ENCODE data around the gene PRKD2. TPM values are rescaled to one million over a fixed set of nuclear protein-coding genes. Genes with fewer than 3 reads are reported as not detected.

The PRKD2 gene
- total RNA-seq, 1 donor from 2014 or later = 14.9 TPM

DNA sequence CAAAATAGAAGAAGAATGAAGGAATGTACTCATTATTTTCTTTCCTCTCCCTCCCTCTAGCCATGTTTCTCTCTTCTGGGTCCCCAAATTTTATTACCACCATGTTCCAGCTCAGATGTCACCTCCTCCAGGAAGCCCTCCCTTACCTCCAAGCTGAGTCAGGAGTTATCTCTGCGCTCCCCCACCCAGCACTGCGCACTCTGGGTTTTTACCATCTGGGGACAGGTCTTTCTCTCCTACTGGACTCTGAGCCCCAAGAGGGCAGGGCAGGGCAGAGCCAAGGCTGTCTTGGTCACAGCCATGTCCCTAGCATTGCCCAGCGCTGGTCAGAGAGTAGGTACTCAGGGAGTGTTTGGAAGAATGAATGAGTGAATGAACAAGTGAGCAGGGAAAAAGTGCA lies 83.8 kb downstream of the PRKD2 start:
- no peak for DNase-seq (ENCODE audit: low spot score)
- Histone ChIP-seq H3K4me1 (peaks cover 21% of the 10 kb centered on the region), H4K20me1 (ENCODE audit: low read depth) (peaks cover 3% of the 10 kb centered on the region), H3K79me2 (ENCODE audit: low read depth) (no peaks in the 10 kb centered on the region), H3K4me2 (no peak overlapping the region), H3F3A (ENCODE audit: low read depth) (peaks cover 13% of the 10 kb centered on the region), H3K9me3 (ENCODE audit: low read depth) (no peaks in the 10 kb centered on the region), H3K4me3 (no peak overlapping the region), H3K27me3 (peaks cover 64% of the 10 kb centered on the region), H2AFZ (replicated peaks) (no peak overlapping the region), H3K27ac (no peak overlapping the region), H3K36me3 (no peaks in the 10 kb centered on the region), H3K9ac (no peak overlapping the region)
- H3K27ac Mint-ChIP-seq = peak overlapping the region; percentile 29
- H3K4me1 Mint-ChIP-seq = peaks cover 37% of the 10 kb centered on the region
- no peaks in the 10 kb centered on the region for H3K36me3 Mint-ChIP-seq
- peaks cover 20% of the 10 kb centered on the region for H3K27me3 Mint-ChIP-seq (ENCODE audit: insufficient read depth, low read depth)
- TF ChIP-seq, protein P1, sequence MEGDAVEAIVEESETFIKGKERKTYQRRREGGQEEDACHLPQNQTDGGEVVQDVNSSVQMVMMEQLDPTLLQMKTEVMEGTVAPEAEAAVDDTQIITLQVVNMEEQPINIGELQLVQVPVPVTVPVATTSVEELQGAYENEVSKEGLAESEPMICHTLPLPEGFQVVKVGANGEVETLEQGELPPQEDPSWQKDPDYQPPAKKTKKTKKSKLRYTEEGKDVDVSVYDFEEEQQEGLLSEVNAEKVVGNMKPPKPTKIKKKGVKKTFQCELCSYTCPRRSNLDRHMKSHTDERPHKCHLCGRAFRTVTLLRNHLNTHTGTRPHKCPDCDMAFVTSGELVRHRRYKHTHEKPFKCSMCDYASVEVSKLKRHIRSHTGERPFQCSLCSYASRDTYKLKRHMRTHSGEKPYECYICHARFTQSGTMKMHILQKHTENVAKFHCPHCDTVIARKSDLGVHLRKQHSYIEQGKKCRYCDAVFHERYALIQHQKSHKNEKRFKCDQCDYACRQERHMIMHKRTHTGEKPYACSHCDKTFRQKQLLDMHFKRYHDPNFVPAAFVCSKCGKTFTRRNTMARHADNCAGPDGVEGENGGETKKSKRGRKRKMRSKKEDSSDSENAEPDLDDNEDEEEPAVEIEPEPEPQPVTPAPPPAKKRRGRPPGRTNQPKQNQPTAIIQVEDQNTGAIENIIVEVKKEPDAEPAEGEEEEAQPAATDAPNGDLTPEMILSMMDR (IDR thresholded peaks at IDR 0.05) = no peak
- TF ChIP-seq EZH2phosphoT487 (IDR thresholded peaks at IDR 0.05) (no peak), EZH2 (IDR thresholded peaks at IDR 0.05) (no peak)
- H3K9me3 Mint-ChIP-seq = no peaks in the 10 kb centered on the region
- H3K4me3 Mint-ChIP-seq = peak overlapping the region; percentile 76

DNA sequence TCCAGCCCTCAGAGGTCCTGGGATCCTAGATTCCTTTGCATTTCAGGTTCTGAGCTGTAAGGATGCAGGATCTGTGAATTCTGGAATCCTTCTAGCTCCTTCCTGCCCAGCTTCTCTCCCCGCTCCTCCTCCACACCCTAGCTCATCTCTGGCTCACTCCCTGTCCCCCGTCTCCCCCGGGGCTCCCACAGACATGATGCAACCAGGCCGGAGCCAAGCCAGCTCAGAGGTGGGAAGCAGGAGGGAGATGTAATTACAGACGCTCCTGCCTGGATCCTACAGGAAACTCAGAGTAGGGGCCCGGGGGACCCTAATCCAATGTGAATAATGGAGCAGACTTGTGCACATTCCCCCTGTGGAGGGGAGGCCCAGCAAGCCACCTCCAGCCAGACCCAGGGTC lies 85.4 kb downstream of the PRKD2 start:
- Histone ChIP-seq H3F3A (ENCODE audit: low read depth) (peaks cover 11% of the 10 kb centered on the region), H3K4me1 (peaks cover 21% of the 10 kb centered on the region), H3K9me3 (ENCODE audit: low read depth) (no peaks in the 10 kb centered on the region), H3K4me3 (no peak overlapping the region), H4K20me1 (ENCODE audit: low read depth) (peaks cover 3% of the 10 kb centered on the region), H3K36me3 (no peaks in the 10 kb centered on the region), H3K79me2 (ENCODE audit: low read depth) (no peaks in the 10 kb centered on the region), H3K27me3 (peaks cover 47% of the 10 kb centered on the region), H3K4me2 (no peak overlapping the region), H3K9ac (no peak overlapping the region), H3K27ac (no peak overlapping the region), H2AFZ (replicated peaks) (no peak overlapping the region)
- no peak for DNase-seq (ENCODE audit: low spot score)
- TF ChIP-seq EZH2 (IDR thresholded peaks at IDR 0.05) (no peak), EZH2phosphoT487 (IDR thresholded peaks at IDR 0.05) (no peak)
- TF ChIP-seq, protein P1 (IDR thresholded peaks at IDR 0.05) = no peak
- H3K27me3 Mint-ChIP-seq (ENCODE audit: insufficient read depth, low read depth) = peaks cover 24% of the 10 kb centered on the region
- H3K9me3 Mint-ChIP-seq = no peaks in the 10 kb centered on the region
- peak overlapping the region; percentile 92 for H3K27ac Mint-ChIP-seq
- H3K4me1 Mint-ChIP-seq = peaks cover 40% of the 10 kb centered on the region
- H3K36me3 Mint-ChIP-seq = no peaks in the 10 kb centered on the region
- H3K4me3 Mint-ChIP-seq = peak overlapping the region; percentile 33

DNA sequence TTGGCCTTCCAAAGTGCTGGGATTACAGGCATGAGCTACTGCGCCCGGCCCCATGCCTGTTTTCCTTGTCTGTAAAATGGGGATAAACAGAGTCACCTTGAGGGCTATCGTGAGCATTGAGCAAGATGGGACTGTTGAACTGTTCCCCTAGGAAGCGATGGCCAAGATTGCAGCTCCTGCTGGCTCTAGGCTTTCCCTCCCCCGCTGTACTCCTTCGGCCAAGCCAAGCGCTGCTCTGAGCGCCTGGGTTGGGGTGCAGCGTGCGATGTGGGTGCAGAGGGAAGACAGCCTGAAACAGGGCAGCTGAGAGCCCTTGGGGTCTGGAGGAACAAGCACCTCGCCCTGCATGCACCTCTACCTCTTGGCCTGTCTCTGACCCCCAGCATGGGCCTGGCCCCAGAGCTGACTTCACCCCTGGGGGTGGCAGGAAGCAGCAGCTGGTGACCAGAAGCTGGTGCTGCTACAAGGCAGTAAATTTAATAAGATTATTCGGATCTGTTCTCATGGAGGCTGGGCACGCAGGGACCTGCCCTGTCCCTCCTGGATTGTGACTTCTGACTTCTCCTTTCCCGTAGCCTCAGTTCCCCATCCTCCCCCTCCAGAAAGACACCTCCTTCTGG lies 86.2 kb downstream of the PRKD2 start:
- no peak overlapping the region for H3K9ac ChIP-seq
- H3K9me3 Mint-ChIP-seq = no peaks in the 10 kb centered on the region
- no peak overlapping the region for H3K4me3 ChIP-seq
- no peak overlapping the region for H2AFZ ChIP-seq (replicated peaks)
- H3K36me3 ChIP-seq = no peaks in the 10 kb centered on the region
- H4K20me1 ChIP-seq (ENCODE audit: low read depth) = peaks cover 3% of the 10 kb centered on the region
- peaks cover 40% of the 10 kb centered on the region for H3K27me3 ChIP-seq
- peaks cover 38% of the 10 kb centered on the region for H3K4me1 Mint-ChIP-seq
- peaks cover 14% of the 10 kb centered on the region for H3K4me1 ChIP-seq
- peaks cover 3% of the 10 kb centered on the region for H3F3A ChIP-seq (ENCODE audit: low read depth)
- peak overlapping the region; percentile 33 for H3K4me3 Mint-ChIP-seq
- TF ChIP-seq, protein P1 (IDR thresholded peaks at IDR 0.05) = no peak
- no peak for TF ChIP-seq EZH2phosphoT487 (IDR thresholded peaks at IDR 0.05)
- no peak for DNase-seq (ENCODE audit: low spot score)
- H3K4me2 ChIP-seq = no peak overlapping the region
- no peak overlapping the region for H3K27ac ChIP-seq
- no peaks in the 10 kb centered on the region for H3K79me2 ChIP-seq (ENCODE audit: low read depth)
- H3K27ac Mint-ChIP-seq = peak overlapping the region; percentile 92
- H3K27me3 Mint-ChIP-seq (ENCODE audit: insufficient read depth, low read depth) = peaks cover 22% of the 10 kb centered on the region
- H3K36me3 Mint-ChIP-seq = no peaks in the 10 kb centered on the region
- H3K9me3 ChIP-seq (ENCODE audit: low read depth) = no peaks in the 10 kb centered on the region
